ENCODE measurements around the gene RASGRF2.

The RASGRF2 gene

DNA sequence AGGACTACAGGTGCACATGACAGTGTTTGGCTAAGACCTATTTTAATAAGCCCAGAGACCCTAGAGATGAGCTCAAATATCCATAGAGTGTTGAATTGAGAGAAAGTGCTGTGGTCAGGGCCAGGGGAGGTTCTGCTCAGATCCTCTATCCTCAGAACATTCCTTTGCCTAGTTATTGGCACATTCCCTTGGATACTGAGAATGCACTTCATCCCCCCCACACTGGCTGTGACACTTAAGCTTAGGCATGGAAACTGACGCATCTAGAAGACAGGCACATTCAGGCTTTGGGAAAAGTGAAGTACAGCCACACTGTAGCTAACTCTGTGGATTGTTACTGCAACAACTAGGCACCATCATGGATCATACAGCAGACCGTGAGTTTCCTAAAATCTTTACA, 27.1 kb upstream of the RASGRF2 start:
- no peak for DNase-seq (ENCODE audit: low read depth)
- no peak overlapping the region for H3K4me3 ChIP-seq (ENCODE audit: low read depth, low read length)
- TF ChIP-seq, protein P1, sequence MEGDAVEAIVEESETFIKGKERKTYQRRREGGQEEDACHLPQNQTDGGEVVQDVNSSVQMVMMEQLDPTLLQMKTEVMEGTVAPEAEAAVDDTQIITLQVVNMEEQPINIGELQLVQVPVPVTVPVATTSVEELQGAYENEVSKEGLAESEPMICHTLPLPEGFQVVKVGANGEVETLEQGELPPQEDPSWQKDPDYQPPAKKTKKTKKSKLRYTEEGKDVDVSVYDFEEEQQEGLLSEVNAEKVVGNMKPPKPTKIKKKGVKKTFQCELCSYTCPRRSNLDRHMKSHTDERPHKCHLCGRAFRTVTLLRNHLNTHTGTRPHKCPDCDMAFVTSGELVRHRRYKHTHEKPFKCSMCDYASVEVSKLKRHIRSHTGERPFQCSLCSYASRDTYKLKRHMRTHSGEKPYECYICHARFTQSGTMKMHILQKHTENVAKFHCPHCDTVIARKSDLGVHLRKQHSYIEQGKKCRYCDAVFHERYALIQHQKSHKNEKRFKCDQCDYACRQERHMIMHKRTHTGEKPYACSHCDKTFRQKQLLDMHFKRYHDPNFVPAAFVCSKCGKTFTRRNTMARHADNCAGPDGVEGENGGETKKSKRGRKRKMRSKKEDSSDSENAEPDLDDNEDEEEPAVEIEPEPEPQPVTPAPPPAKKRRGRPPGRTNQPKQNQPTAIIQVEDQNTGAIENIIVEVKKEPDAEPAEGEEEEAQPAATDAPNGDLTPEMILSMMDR (IDR thresholded peaks at IDR 0.05; ENCODE audit: control insufficient read depth, extremely low read depth, insufficient read depth): no peak

DNA sequence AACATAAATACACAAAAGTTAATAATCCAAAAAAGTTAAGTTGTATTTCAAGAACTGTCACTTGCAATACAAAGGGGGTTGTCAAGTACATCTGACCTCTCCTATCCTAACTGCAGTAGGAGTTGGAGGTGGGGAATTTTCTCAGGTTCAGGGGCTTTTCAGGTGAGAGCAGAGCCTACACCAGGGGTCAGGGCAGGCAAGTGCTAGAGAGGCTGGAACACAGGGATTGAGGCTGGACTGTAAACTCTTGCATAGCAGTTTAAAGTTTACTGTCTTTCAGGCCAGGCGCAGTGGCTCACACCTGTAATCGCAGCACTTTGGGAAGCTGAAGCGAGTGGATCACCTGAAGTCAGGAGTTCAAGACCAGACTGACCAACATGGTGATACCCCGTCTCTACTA, 25.4 kb upstream of the RASGRF2 start:
- TF ChIP-seq, protein P1 (IDR thresholded peaks at IDR 0.05; ENCODE audit: control insufficient read depth, extremely low read depth, insufficient read depth): no peak
- H3K4me3 ChIP-seq (ENCODE audit: low read depth, low read length): no peak overlapping the region
- no peak for DNase-seq (ENCODE audit: low read depth)

DNA sequence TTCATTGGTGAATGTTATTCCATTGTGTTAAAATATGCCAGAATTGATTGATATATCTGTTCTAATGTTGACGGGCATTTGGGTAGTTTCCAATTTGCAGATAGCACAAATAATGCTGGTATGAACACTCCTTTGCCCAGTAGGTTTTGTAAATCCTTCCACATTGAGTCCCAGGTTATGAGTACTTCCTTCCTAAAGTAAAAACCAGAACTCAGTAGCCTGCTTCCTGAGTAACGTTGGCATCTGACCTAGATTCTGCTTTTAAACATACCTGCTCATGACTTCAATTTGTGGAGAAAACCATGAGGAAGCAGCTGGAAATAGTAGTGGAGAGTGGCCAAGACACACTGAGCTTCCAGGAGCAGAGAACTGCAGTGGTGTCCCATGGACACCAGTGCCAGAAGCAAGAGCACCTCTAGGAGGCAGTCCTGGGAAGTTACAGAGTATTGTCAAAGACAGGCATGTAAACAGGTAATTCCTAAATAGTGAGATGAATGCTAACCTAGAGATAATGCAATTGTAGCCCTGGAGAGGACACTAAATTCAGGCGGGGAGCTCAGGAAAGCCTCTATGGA, 24.3 kb upstream of the RASGRF2 start:
- H3K4me3 ChIP-seq (ENCODE audit: low read depth, low read length): no peak overlapping the region
- DNase-seq (ENCODE audit: low read depth): peak; percentile 81
- TF ChIP-seq, protein P1 (IDR thresholded peaks at IDR 0.05; ENCODE audit: control insufficient read depth, extremely low read depth, insufficient read depth): peak; percentile 62

DNA sequence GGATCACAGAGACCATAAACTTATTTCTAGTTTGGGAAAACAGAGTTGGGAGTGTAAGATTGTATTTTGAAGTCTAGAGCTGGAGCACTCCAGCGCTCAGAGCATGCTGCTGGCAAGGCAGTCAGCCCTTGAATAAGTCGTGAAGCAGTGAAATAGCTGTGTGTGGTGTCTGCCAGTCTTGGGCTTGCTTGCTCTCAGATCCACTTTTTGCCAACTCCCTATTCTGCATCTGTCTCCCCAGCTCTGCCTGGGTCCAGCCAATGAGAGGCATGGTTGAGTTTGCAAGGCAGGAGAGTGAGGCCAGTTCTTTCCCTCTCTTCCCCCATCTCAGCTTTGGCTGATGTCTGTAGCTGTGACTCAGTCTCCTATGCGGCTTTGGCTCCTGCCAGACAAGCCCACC, 23.3 kb upstream of the RASGRF2 start:
- no peak overlapping the region for H3K4me3 ChIP-seq (ENCODE audit: low read depth, low read length)
- no peak for DNase-seq (ENCODE audit: low read depth)
- TF ChIP-seq, protein P1 (IDR thresholded peaks at IDR 0.05; ENCODE audit: control insufficient read depth, extremely low read depth, insufficient read depth): no peak

DNA sequence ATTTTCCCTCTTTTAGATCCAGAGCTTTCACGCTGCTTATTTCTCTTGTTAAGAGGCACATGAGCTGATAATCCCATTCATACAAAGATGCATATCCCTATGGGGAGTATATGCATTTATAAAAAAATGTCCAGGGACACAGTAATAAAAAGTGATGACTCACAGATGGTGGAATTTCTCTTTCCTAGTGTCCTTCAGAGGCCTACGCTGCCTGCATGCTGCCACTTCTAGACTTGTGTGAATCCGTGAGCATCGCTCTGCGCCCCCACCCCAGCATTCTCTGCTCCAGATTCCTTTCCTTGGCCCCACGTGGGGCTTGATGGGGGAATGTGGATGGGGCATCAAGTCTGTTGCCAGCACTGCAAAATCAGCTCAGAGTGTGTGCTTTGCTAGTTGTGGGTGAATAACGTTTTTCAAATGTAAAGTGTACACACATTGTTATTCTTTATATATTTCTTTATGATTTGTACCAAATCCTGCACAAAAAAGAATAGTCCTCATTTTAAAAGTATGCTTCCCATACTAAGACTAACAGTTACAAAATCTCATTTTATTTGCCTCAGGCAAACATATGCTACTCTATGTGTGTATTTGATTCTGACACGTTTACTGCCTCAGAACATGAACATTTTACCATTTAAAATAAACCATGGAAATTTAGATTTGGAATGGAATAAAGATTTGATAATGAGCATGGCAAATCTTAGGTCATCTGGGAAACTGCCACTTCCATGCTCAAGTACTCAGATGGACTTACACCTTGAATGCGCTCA, 22.4 kb upstream of the RASGRF2 start:
- TF ChIP-seq, protein P1 (IDR thresholded peaks at IDR 0.05; ENCODE audit: control insufficient read depth, extremely low read depth, insufficient read depth): no peak
- no peak for DNase-seq (ENCODE audit: low read depth)

DNA sequence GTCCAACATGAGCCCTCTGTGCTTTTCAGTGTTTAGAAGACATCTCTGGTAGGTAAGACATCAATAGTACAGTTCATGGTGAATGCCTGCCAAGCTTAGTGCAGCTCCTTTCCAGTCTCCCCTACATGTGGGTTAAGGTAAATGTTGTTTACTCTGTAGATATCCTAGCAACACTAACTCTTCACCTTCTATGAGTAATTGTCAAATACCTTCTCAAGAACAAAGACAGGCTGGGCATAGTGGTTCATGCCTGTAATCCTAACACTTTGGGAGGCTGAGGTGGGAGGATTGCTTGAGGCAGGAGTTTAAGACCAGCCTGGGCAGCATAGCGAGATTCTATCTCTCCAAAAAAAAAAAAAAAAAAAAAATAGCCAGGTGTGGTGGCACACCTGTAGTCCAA, 18.7 kb upstream of the RASGRF2 start:
- H3K4me3 ChIP-seq (ENCODE audit: low read depth, low read length): no peak overlapping the region
- DNase-seq (ENCODE audit: low read depth): no peak
- TF ChIP-seq, protein P1 (IDR thresholded peaks at IDR 0.05; ENCODE audit: control insufficient read depth, extremely low read depth, insufficient read depth): no peak

More for the DNA sequence above, 22.4 kb upstream of the RASGRF2 start:
- H3K4me3 ChIP-seq (ENCODE audit: low read depth, low read length): no peak overlapping the region
